ENCODE data around the gene LCE1A. TPM values are rescaled to one million over a fixed set of nuclear protein-coding genes. Genes with fewer than 3 reads are reported as not detected.

LCE1A gene
- not detected for polyA plus RNA-seq
- long read RNA-seq, donor 1: 0 reads
- long read RNA-seq, donor 2: 0 reads
- long read RNA-seq, donor 3: 0 reads
- long read RNA-seq, donor 4: 0 reads
- long read RNA-seq, donor 5: 0 reads
- long read RNA-seq, donor 6: 0 reads
- long read RNA-seq, donor 7: 0 reads
- long read RNA-seq, donor 8: 0 reads
- long read RNA-seq, donor 9: 0 reads
- long read RNA-seq, donor 10: 0 reads
- long read RNA-seq, donor 11: 0 reads

- WGBS (ENCODE audit: insufficient coverage, low lambda C conversion rate): no CpG with 5 or more reads among the region's 2 CpGs
Measured at GRCh38 chr1:152827173-152827572, at the start of gene LCE1A. LCE1A (plus strand) TSS chr1:152827473; CDS start chr1:152827473, 0 bp downstream.

GRCh38 chr1:152777510-152778137 lies 49.6 kb upstream of the LCE1A start:
- Histone ChIP-seq H3K27ac (ENCODE audit: low read length) (no peak overlapping the region), H3K27me3 (ENCODE audit: control insufficient read depth, insufficient read depth, low read length) (no peaks in the 10 kb centered on the region), H3K4me3 (ENCODE audit: low read length) (no peak overlapping the region), H3K36me3 (ENCODE audit: control insufficient read depth, insufficient read depth, low read length) (no peaks in the 10 kb centered on the region), H3K4me1 (ENCODE audit: control insufficient read depth, insufficient read depth, low read length) (no peaks in the 10 kb centered on the region), H3K9me3 (ENCODE audit: control insufficient read depth, low read depth, low read length) (no peaks in the 10 kb centered on the region)
- no peak for DNase-seq
- WGBS (ENCODE audit: insufficient coverage, low lambda C conversion rate): no CpG with 5 or more reads among the region's 4 CpGs

More at GRCh38 chr1:152827173-152827572, at the start of gene LCE1A:
- Histone ChIP-seq H3K36me3 (ENCODE audit: control insufficient read depth, insufficient read depth, low read length) (no peaks in the 10 kb centered on the region), H3K4me1 (ENCODE audit: control insufficient read depth, insufficient read depth, low read length) (no peaks in the 10 kb centered on the region), H3K4me3 (ENCODE audit: low read length) (no peak within 1 kb of the TSS), H3K27ac (ENCODE audit: low read length) (no peak within 1 kb of the TSS), H3K27me3 (ENCODE audit: control insufficient read depth, insufficient read depth, low read length) (no peaks in the 10 kb centered on the region), H3K9me3 (ENCODE audit: control insufficient read depth, low read depth, low read length) (no peaks in the 10 kb centered on the region)
- no peak for DNase-seq

- Histone ChIP-seq H3K4me1 (ENCODE audit: control insufficient read depth, insufficient read depth, low read length) (no peaks in the 10 kb centered on the region), H3K27ac (ENCODE audit: low read length) (no peak overlapping the region), H3K9me3 (ENCODE audit: control insufficient read depth, low read depth, low read length) (no peaks in the 10 kb centered on the region), H3K4me3 (ENCODE audit: low read length) (no peak overlapping the region), H3K36me3 (ENCODE audit: control insufficient read depth, insufficient read depth, low read length) (no peaks in the 10 kb centered on the region), H3K27me3 (ENCODE audit: control insufficient read depth, insufficient read depth, low read length) (peaks cover 2% of the 10 kb centered on the region)
- DNase-seq: no peak
- no CpG with 5 or more reads among the region's 2 CpGs for WGBS (ENCODE audit: insufficient coverage, low lambda C conversion rate)
Measured at GRCh38 chr1:152783095-152783494, 44.2 kb upstream of the LCE1A start.

- no peak within 1 kb of the TSS for H3K27ac ChIP-seq (ENCODE audit: low read length)
- H3K27me3 ChIP-seq (ENCODE audit: control insufficient read depth, insufficient read depth, low read length): peaks cover 2% of the 10 kb centered on the region
- H3K9me3 ChIP-seq (ENCODE audit: control insufficient read depth, low read depth, low read length): no peaks in the 10 kb centered on the region
- H3K4me1 ChIP-seq (ENCODE audit: control insufficient read depth, insufficient read depth, low read length): no peaks in the 10 kb centered on the region
- WGBS (ENCODE audit: insufficient coverage, low lambda C conversion rate): no CpG with 5 or more reads among the region's 2 CpGs
- H3K36me3 ChIP-seq (ENCODE audit: control insufficient read depth, insufficient read depth, low read length): no peaks in the 10 kb centered on the region
- no peak for DNase-seq
- H3K4me3 ChIP-seq (ENCODE audit: low read length): no peak within 1 kb of the TSS
Measured at GRCh38 chr1:152786077-152786476, 41.2 kb upstream of the LCE1A start, which contains the start of gene LCE1E. LCE1E (plus strand) TSS chr1:152786257; CDS start chr1:152787300, 1,043 bp downstream.

- Histone ChIP-seq H3K27me3 (ENCODE audit: control insufficient read depth, insufficient read depth, low read length) (no peaks in the 10 kb centered on the region), H3K4me3 (ENCODE audit: low read length) (no peak overlapping the region), H3K27ac (ENCODE audit: low read length) (no peak overlapping the region)
Measured at GRCh38 chr1:152795686-152796085, 31.6 kb upstream of the LCE1A start.

GRCh38 chr1:152796421-152796820 lies 30.9 kb upstream of the LCE1A start, which contains the start of gene LCE1D:
LCE1D (plus strand) TSS chr1:152796721; CDS start chr1:152797795, 1,074 bp downstream.
- DNase-seq: no peak
- H3K27me3 ChIP-seq (ENCODE audit: control insufficient read depth, insufficient read depth, low read length): no peaks in the 10 kb centered on the region
- H3K4me3 ChIP-seq (ENCODE audit: low read length): no peak within 1 kb of the TSS
- H3K9me3 ChIP-seq (ENCODE audit: control insufficient read depth, low read depth, low read length): no peaks in the 10 kb centered on the region
- no peak within 1 kb of the TSS for H3K27ac ChIP-seq (ENCODE audit: low read length)
- H3K4me1 ChIP-seq (ENCODE audit: control insufficient read depth, insufficient read depth, low read length): no peaks in the 10 kb centered on the region
- H3K36me3 ChIP-seq (ENCODE audit: control insufficient read depth, insufficient read depth, low read length): no peaks in the 10 kb centered on the region
- no CpG with 5 or more reads among the region's 3 CpGs for WGBS (ENCODE audit: insufficient coverage, low lambda C conversion rate)

More at GRCh38 chr1:152795686-152796085, 31.6 kb upstream of the LCE1A start:
- H3K4me1 ChIP-seq (ENCODE audit: control insufficient read depth, insufficient read depth, low read length): no peaks in the 10 kb centered on the region
- DNase-seq: no peak
- no peaks in the 10 kb centered on the region for H3K9me3 ChIP-seq (ENCODE audit: control insufficient read depth, low read depth, low read length)
- no CpG with 5 or more reads among the region's 4 CpGs for WGBS (ENCODE audit: insufficient coverage, low lambda C conversion rate)
- no peaks in the 10 kb centered on the region for H3K36me3 ChIP-seq (ENCODE audit: control insufficient read depth, insufficient read depth, low read length)

GRCh38 chr1:152801333-152801732 lies 25.9 kb upstream of the LCE1A start:
- H3K4me1 ChIP-seq (ENCODE audit: control insufficient read depth, insufficient read depth, low read length): no peaks in the 10 kb centered on the region
- no peaks in the 10 kb centered on the region for H3K9me3 ChIP-seq (ENCODE audit: control insufficient read depth, low read depth, low read length)
- H3K36me3 ChIP-seq (ENCODE audit: control insufficient read depth, insufficient read depth, low read length): no peaks in the 10 kb centered on the region
- no peak overlapping the region for H3K27ac ChIP-seq (ENCODE audit: low read length)
- no CpG with 5 or more reads among the region's 1 CpG for WGBS (ENCODE audit: insufficient coverage, low lambda C conversion rate)
- no peak for DNase-seq
- H3K27me3 ChIP-seq (ENCODE audit: control insufficient read depth, insufficient read depth, low read length): no peaks in the 10 kb centered on the region
- H3K4me3 ChIP-seq (ENCODE audit: low read length): no peak overlapping the region

GRCh38 chr1:152806576-152806975 lies 20.7 kb upstream of the LCE1A start, which contains the start of gene LCE1C:
LCE1C (minus strand) TSS chr1:152806651; CDS start chr1:152805478, 1,173 bp downstream.
- WGBS (ENCODE audit: insufficient coverage, low lambda C conversion rate): 20% methylated on average over 1 of the region's 3 CpGs
- H3K27ac ChIP-seq (ENCODE audit: low read length): no peak within 1 kb of the TSS
- H3K4me1 ChIP-seq (ENCODE audit: control insufficient read depth, insufficient read depth, low read length): no peaks in the 10 kb centered on the region
- no peaks in the 10 kb centered on the region for H3K9me3 ChIP-seq (ENCODE audit: control insufficient read depth, low read depth, low read length)
- H3K36me3 ChIP-seq (ENCODE audit: control insufficient read depth, insufficient read depth, low read length): no peaks in the 10 kb centered on the region
- no peaks in the 10 kb centered on the region for H3K27me3 ChIP-seq (ENCODE audit: control insufficient read depth, insufficient read depth, low read length)
- H3K4me3 ChIP-seq (ENCODE audit: low read length): no peak within 1 kb of the TSS
- no peak for DNase-seq

GRCh38 chr1:152811050-152811449 lies 16.2 kb upstream of the LCE1A start:
- no peak for DNase-seq
- Histone ChIP-seq H3K27me3 (ENCODE audit: control insufficient read depth, insufficient read depth, low read length) (no peaks in the 10 kb centered on the region), H3K9me3 (ENCODE audit: control insufficient read depth, low read depth, low read length) (no peaks in the 10 kb centered on the region), H3K4me1 (ENCODE audit: control insufficient read depth, insufficient read depth, low read length) (no peaks in the 10 kb centered on the region), H3K36me3 (ENCODE audit: control insufficient read depth, insufficient read depth, low read length) (no peaks in the 10 kb centered on the region), H3K4me3 (ENCODE audit: low read length) (no peak overlapping the region), H3K27ac (ENCODE audit: low read length) (no peak overlapping the region)
- WGBS (ENCODE audit: insufficient coverage, low lambda C conversion rate): no CpG with 5 or more reads among the region's 2 CpGs

GRCh38 chr1:152811671-152812070 lies 15.6 kb upstream of the LCE1A start, which contains the start of gene LCE1B:
LCE1B (plus strand) TSS chr1:152811971; CDS start chr1:152812447, 476 bp downstream.
- no peak within 1 kb of the TSS for H3K4me3 ChIP-seq (ENCODE audit: low read length)
- H3K27ac ChIP-seq (ENCODE audit: low read length): no peak within 1 kb of the TSS
- H3K36me3 ChIP-seq (ENCODE audit: control insufficient read depth, insufficient read depth, low read length): no peaks in the 10 kb centered on the region
- no peaks in the 10 kb centered on the region for H3K4me1 ChIP-seq (ENCODE audit: control insufficient read depth, insufficient read depth, low read length)
- no peaks in the 10 kb centered on the region for H3K27me3 ChIP-seq (ENCODE audit: control insufficient read depth, insufficient read depth, low read length)
- H3K9me3 ChIP-seq (ENCODE audit: control insufficient read depth, low read depth, low read length): no peaks in the 10 kb centered on the region
- DNase-seq: no peak
- no CpG with 5 or more reads among the region's 2 CpGs for WGBS (ENCODE audit: insufficient coverage, low lambda C conversion rate)
